ENCODE results near the gene CAV2. TPM values are rescaled to one million over a fixed set of nuclear protein-coding genes. Genes with fewer than 3 reads are reported as not detected.

The CAV2 gene
- total and polyA plus RNA-seq, 2 of the 8 experiments (the other 6 are each of a cell fraction or from before 2014, with no cell fraction given) = 2.8 to 4.7 TPM

GRCh38 chr7:116496653-116497052, 2.9 kb upstream of the CAV2 start (continued):
- TF ChIP-seq TCF12 (IDR thresholded peaks at IDR 0.05; ENCODE audit: low read depth, low read length) (no peak), GTF2F1 (IDR thresholded peaks at IDR 0.05; ENCODE audit: borderline replicate concordance, low read depth, low read length) (no peak), POLR2AphosphoS5 (IDR thresholded peaks at IDR 0.05; ENCODE audit: low read depth, low read length) (no peak), HDAC6 (IDR thresholded peaks at IDR 0.05; ENCODE audit: low read depth, low read length) (no peak), FOSL1 (IDR thresholded peaks at IDR 0.05; ENCODE audit: insufficient read depth, low read depth, low read length) (no peak), CREB1 (IDR thresholded peaks at IDR 0.05) (no peak)
